Liver (tissue), 3 donors: ENCODE data around the gene CLCN4.

ENCODE experiments used
- CTCF ChIP-seq: fragments of 150-350 bp; IDR thresholded peaks from 2 replicates; pipeline ENCODE4 v1.5.1; 2017; ENCODE audit warnings: improper control_type of control experiment, low read depth, low read length; ENCODE audit not compliant: missing input control
- EGR1 ChIP-seq, 2 donors: IDR thresholded peaks; 2 replicates each; pipeline ENCODE4 v1.6.1; 2016 to 2018; ENCODE audit warnings: antibody characterized with exemption in 2 of 2, low read depth in 2 of 2
- FOXA1 ChIP-seq: IDR thresholded peaks from 2 replicates; pipeline ENCODE4 v1.6.1; 2016; ENCODE audit warnings: antibody characterized with exemption
- GABPA ChIP-seq, 2 donors: IDR thresholded peaks in 1 of 2; conservative IDR thresholded peaks in 1 of 2; 2 replicates each; pipeline ENCODE4 v1.6.1; 2016; ENCODE audit warnings: antibody characterized with exemption in 2 of 2, mild to moderate bottlenecking in 1 of 2, moderate library complexity in 1 of 2
- HNF4A ChIP-seq, 2 donors: conservative IDR thresholded peaks; 2 replicates each; pipeline ENCODE4 v1.6.1; 2016; ENCODE audit warnings: antibody characterized with exemption in 2 of 2, mild to moderate bottlenecking in 2 of 2
- JUND ChIP-seq, 2 donors: IDR thresholded peaks; 2 replicates each; pipeline ENCODE4 v1.6.1; 2016; ENCODE audit warnings: antibody characterized with exemption in 2 of 2
- NR2F2 ChIP-seq: IDR thresholded peaks from 2 replicates; pipeline ENCODE4 v1.6.1; 2016; ENCODE audit warnings: antibody characterized with exemption
- RAD21 ChIP-seq, 2 donors: IDR thresholded peaks; 2 replicates each; pipeline ENCODE4 v1.6.1; 2016; ENCODE audit warnings: antibody characterized with exemption in 2 of 2, mild to moderate bottlenecking in 2 of 2
- REST ChIP-seq: IDR thresholded peaks from 2 replicates; pipeline ENCODE4 v1.6.1; 2016; ENCODE audit warnings: antibody characterized with exemption, mild to moderate bottlenecking
- RXRA ChIP-seq, 2 donors: IDR thresholded peaks; 2 replicates each; pipeline ENCODE4 v1.6.1; 2017 to 2018; ENCODE audit warnings: antibody characterized with exemption in 2 of 2, mild to moderate bottlenecking in 1 of 2
- TAF1 ChIP-seq: conservative IDR thresholded peaks from 2 replicates; pipeline ENCODE4 v1.6.1; 2016; ENCODE audit warnings: antibody characterized with exemption, mild to moderate bottlenecking
- YY1 ChIP-seq: IDR thresholded peaks from 2 replicates; pipeline ENCODE4 v1.6.1; 2016; ENCODE audit warnings: antibody characterized with exemption, mild to moderate bottlenecking
- ZBTB33 ChIP-seq: IDR thresholded peaks from 2 replicates; pipeline ENCODE4 v1.6.1; 2016; ENCODE audit warnings: antibody characterized with exemption
- TF ChIP-seq, protein P1 (sequence below): IDR thresholded peaks from 2 replicates; pipeline ENCODE4 v1.6.1; 2016; ENCODE audit warnings: antibody characterized with exemption
- donor health status: healthy.
- donor health status: healthy.

- TF ChIP-seq RAD21 (IDR thresholded peaks at IDR 0.05) (no peak), FOXA1 (no peak), CTCF (no peak), REST (no peak), JUND (IDR thresholded peaks at IDR 0.05) (no peak), HNF4A (conservative IDR thresholded peaks at IDR 0.05) (no peak), ZBTB33 (no peak), NR2F2 (no peak), TAF1 (no peak), YY1 (no peak), GABPA (IDR thresholded peaks at IDR 0.05 in 1 of 2, conservative IDR thresholded peaks at IDR 0.05 in 1 of 2) (no peak), EGR1 (IDR thresholded peaks at IDR 0.05; ENCODE audit: low read depth in 2 of 2) (no peak), RXRA (IDR thresholded peaks at IDR 0.05) (no peak)
- TF ChIP-seq, protein P1, sequence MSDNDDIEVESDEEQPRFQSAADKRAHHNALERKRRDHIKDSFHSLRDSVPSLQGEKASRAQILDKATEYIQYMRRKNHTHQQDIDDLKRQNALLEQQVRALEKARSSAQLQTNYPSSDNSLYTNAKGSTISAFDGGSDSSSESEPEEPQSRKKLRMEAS = no peak
These were observed 46.8 kb downstream of the CLCN4 start for GRCh38 chrX:10203617-10204016.
